ENCODE data around the gene FBXL17. TPM values are rescaled to one million over a fixed set of nuclear protein-coding genes. Genes with fewer than 3 reads are reported as not detected.

FBXL17 gene
- total and polyA plus RNA-seq, 2 of the 4 experiments (the other 2 are of a cell fraction), result 3.9 to 8.1 TPM

- BruUV-seq (replicated peaks), result no TSS peak
- Histone ChIP-seq H3K27me3 (ENCODE audit: control insufficient read depth, insufficient read depth, low read length) (no peaks in the 10 kb centered on the region), H3K14ac (replicated peaks; ENCODE audit: low read depth, low read length) (no peak overlapping the region), H3K56ac (ENCODE audit: extremely low read depth, insufficient read depth, low read length) (no peak overlapping the region), H3K4me2 (ENCODE audit: low read depth, low read length) (peak overlapping the region; percentile 36; the same call in 1 of the 2 replicates), H4K5ac (ENCODE audit: low read depth, low read length) (no peak overlapping the region), H4K91ac (ENCODE audit: insufficient read depth, low read depth, low read length) (no peak overlapping the region), H3K4ac (ENCODE audit: low read depth, low read length) (no peak overlapping the region), H2BK20ac (ENCODE audit: low read depth, low read length) (no peak overlapping the region), H3K79me1 (ENCODE audit: low read depth in 1 of 2, low read length in 2 of 2) (peaks cover 4 to 7% of the 10 kb centered on the region in 2 experiments; a peak in 3 of 4 replicates), H3K4me1 (ENCODE audit: control insufficient read depth, insufficient read depth, low read length) (0 out of 2 replicates have a peak, but pooled peaks cover 1% of the 10 kb centered on the region), H2BK120ac (ENCODE audit: low read depth, low read length) (no peak overlapping the region), H2BK15ac (ENCODE audit: low read depth, low read length) (no peak overlapping the region), H3K4me3 (ENCODE audit: insufficient read depth, low read depth, low read length) (no peak overlapping the region), H4K8ac (ENCODE audit: low read depth in 2 of 2, low read length in 2 of 2) (no peak overlapping the region; a peak in 2 of 4 replicates), H3K23ac (ENCODE audit: low read depth, low read length) (no peak overlapping the region), H4K20me1 (ENCODE audit: insufficient read depth, low read length) (no peaks in the 10 kb centered on the region), H2AFZ (replicated peaks; ENCODE audit: low read length, poor library complexity) (no peak overlapping the region), H3K9me1 (ENCODE audit: insufficient read depth, low read length) (no peaks in the 10 kb centered on the region; the same call in 1 of the 2 replicates), H2AK9ac (replicated peaks; ENCODE audit: low read depth, low read length, poor library complexity) (no peak overlapping the region), H3K27ac (ENCODE audit: insufficient read depth, low read length) (no peak overlapping the region), H2BK5ac (ENCODE audit: low read depth, low read length, poor library complexity, severe bottlenecking) (peak overlapping the region; percentile 29), H3K36me3 (ENCODE audit: control insufficient read depth, insufficient read depth, low read length) (no peaks in the 10 kb centered on the region), H3K18ac (ENCODE audit: low read depth, low read length) (no peak overlapping the region), H3K9ac (ENCODE audit: low read depth, low read length) (no peak overlapping the region), H3K9me3 (ENCODE audit: control insufficient read depth, insufficient read depth, low read length) (no peaks in the 10 kb centered on the region), H2AK5ac (ENCODE audit: low read depth, low read length) (peak overlapping the region; percentile 50; the same call in 1 of the 2 replicates)
- 83% methylated on average over 1 of the region's 3 CpGs; no CpG with 5 or more reads in 1 of the 2 experiments for WGBS, 2 experiments (ENCODE audit: extremely low coverage in 2 of 2, insufficient read length in 1 of 2)
- CTCF ChIA-PET, result no interaction called here
- dilution Hi-C loops (cut with HindIII; ENCODE audit: low sequenced_read_pairs, unreplicated experiment) (no loop called here), in situ Hi-C loops (cut with MboI; ENCODE audit: low sequenced_read_pairs) (no loop called here), intact Hi-C loops (cut with micrococcal nuclease) (no loop called here)
- POLR2A ChIA-PET (ENCODE audit: unreplicated experiment), result no interaction called here
- TF ChIP-seq CEBPB (IDR thresholded peaks at IDR 0.05; ENCODE audit: low read depth, low read length) (peak; percentile 62; the same call in 1 of the 2 replicates), MAFK (IDR thresholded peaks at IDR 0.05; ENCODE audit: low read depth, low read length) (no peak), RCOR1 (IDR thresholded peaks at IDR 0.05; ENCODE audit: insufficient replicate concordance, low read length) (no peak)
- ATAC-seq (ENCODE audit: low read depth) (no peak), DNase-seq (peak; percentile 79)
These were observed 4.6 kb upstream of the FBXL17 start for GRCh38 chr5:108386345-108387061.

Data from IMR-90 (cell line).